ENCODE measurements around the gene SHISA4.

- no peak for TF ChIP-seq CTCF (IDR thresholded peaks at IDR 0.05; ENCODE audit: insufficient read depth, low read depth, low read length)
- no peak for TF ChIP-seq EZH2 (IDR thresholded peaks at IDR 0.05; ENCODE audit: insufficient read depth, low read length)
These were observed 28.8 kb downstream of the SHISA4 start for GRCh38 chr1:201917362-201918033.
